Erythroblast (primary cell): ENCODE data around the gene LHB.

Source experiments
- GATA1 ChIP-seq: IDR thresholded peaks from 2 replicates; pipeline ENCODE4 v1.6.1; 2011; ENCODE audit warnings: low read depth, mild to moderate bottlenecking, control low read depth, low read length, moderate library complexity
- POLR2A ChIP-seq: IDR thresholded peaks from 2 replicates; pipeline ENCODE4 v1.6.1; 2011; ENCODE audit warnings: mild to moderate bottlenecking, low read length

GRCh38 chr19:49011194-49011593 is 5.7 kb downstream of the LHB start:
- TF ChIP-seq POLR2A (no peak), GATA1 (no peak)
